NAMALWA (cell line): ENCODE results near the gene TBC1D22A.

Source experiments
- DNase-seq: peaks from one replicate; pipeline ENCODE4 v3.0.0-alpha.2; 2015; ENCODE audit warnings: low spot score

Gene TBC1D22A

DNA sequence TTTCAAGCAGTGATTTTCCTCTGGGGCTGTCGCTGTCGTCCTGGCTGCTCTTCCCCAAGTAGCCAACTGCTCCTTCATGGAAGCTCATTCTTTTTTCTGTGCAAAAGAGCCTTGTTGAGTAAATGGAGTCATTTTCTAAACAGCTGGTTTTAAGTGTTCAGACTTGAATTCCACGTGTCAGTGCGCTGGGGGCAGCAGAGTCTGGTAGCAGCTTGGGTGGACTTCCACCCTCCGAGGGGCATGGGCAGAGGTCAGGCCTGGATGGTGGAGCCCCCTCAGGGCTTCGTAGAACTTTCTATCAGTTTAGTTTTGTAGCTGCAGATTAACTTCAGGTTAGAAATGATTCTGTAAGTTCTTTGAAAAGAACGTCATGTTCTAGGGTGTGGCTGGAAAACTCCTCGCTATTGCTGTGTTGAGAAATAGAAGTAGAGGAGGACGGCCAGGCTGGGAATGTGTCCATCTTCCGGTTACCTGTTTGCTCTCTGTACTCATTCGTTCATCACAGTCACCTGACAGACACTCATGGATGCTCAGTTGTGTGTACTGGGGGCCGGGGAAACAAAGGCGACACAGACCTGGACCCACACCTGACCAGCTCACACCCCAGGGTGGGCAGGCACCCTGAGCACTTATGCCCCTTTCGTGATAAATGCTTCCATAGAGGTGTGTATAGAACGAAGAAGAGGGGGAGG is 270.7 kb downstream of the TBC1D22A start:
- DNase-seq = no peak

- DNase-seq = no peak
Observed at GRCh38 chr22:47033648-47034000, 271.2 kb downstream of the TBC1D22A start.

DNA sequence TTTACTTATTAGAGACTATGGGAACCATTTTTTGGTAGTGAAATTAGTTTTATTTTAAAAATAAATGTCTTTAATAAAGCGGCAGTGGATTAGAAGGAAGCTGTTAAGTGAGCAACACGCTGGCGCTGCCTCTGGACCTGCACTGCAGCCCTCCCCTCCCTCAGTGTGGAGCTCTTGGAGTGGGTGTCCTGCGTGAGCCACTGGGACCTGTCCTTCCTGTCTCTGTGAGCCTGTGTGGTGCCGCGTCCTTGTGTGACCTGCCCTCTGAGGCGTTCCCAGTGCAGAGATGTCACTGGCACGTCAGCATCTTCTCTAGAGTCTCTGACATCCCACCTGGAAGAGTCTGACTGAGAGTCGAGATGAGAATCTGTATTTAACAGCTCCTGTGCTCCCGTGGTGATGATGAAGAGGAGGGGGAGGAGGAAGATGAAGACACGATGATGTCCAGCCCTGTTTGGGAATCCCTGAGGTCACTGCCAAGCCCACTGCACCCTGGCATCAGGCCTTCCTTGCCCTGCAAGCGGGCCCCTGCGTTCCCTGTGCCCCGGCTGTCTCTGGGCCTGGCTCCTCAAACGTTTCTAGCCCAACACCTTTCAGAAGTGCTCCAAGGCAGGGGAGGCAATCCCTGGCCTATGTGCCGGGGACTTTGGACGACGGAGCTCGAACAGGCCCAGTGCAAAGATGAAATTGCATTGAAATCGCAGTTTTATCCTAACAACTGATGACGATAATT is 271.8 kb downstream of the TBC1D22A start:
- DNase-seq = no peak

GRCh38 chr22:47034905-47035419 is 272.5 kb downstream of the TBC1D22A start:
- no peak for DNase-seq

DNA sequence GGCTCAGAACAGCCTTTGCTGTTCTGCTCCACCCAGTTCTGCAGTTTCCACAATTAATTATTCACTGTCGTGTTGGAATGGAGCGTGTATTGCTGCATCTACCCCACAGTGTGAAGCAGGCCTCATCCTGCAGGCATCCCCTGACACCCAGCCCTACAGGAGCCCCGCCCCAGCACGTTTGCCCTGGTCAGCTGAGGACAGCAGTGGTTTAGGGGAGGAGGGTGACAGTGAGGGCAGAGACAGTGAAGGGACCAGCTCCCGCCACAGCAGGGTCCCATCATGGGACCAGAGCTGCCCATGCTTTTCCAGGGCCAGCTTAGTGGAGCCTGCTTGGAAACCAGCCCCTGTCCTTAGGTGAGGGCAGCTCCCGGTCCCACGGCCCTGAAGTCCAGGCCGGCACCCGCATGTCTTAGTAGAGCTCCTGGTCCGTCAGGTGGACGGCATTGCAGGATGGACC is 273.0 kb downstream of the TBC1D22A start:
- DNase-seq = no peak

DNA sequence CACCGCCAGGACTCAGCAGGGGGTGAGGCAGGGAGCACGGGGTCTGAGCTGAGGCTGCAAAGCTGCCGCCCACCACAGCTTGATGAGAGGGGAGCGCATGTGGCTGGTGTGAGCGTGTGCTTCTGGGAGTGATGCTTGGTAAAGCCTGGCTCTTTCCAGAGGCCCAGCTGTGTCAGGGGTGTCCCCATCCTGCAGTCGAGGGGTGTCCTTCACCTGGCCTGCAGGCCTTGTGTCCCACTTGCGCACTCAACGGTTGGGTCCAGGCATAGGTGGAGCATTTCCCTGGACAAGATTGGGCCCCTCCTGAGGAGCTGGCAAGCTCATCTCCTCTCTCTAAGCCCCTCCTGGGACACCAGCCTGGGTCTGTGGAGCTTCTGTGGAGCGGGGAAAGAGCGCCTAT is 273.9 kb downstream of the TBC1D22A start:
- DNase-seq = no peak

DNA sequence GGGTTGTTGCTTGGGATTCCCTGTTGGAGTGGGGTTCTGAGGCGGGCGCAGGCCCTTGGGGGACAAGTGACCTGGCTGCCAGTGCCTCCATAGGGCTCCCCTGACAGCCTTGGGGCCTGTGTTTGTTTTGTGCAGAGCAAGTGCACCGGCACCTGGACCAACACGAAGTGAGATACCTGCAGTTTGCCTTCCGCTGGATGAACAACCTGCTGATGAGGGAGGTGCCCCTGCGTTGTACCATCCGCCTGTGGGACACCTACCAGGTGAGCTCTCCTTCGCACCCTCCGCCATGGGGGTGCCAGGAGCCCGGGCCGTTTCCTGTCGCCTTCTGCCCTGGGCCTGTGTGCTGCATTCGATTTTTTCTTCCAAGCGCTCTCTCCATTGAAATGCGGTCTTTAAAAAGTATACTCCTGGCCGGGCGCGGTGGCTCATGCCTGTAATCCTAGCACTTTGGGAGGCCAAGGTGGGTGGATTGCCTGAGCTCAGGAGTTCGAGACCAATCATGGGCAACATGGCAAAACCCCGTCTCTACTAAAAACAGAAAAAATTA is 274.6 kb downstream of the TBC1D22A start:
- no peak for DNase-seq

GRCh38 chr22:47038206-47038835 is 275.9 kb downstream of the TBC1D22A start:
- no peak for DNase-seq

GRCh38 chr22:47039356-47039755 is 276.9 kb downstream of the TBC1D22A start:
- DNase-seq = no peak

DNA sequence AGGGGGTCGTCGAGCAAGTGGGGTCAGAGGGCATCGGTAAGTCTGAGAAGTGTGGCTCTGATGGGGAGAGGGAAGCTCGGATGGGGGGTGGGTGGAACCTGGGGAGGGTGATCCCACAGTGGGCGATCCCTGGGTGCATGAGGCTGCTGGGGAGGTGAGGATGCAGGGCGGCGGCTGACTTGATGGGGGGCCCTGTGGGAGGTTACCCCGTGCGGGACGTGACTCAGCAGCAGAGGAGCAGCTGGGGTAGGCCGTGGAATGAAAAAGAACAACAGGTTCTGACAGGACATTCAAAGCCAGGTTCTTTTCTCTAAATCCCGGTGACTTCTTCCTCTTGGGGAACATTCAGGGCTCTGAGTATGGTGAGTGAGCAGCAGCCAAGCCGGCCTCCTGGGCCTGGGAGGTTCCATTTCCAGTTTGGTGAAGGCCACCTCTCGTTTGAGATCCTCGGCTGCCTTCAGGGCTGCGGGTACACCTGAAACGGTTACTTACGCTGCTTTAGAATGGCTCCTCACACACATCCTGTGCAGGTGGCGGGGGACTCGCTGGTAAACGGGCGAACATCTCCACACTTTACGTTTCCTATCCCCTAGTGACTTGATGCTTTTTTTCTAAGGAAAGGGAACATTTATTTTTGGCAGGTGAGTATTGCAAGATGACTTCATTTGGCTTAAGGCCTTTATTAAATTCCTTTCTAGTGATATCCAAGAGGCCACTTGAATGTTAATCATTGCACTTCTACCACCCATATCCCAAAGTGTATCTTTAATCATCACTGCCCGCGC is 278.2 kb downstream of the TBC1D22A start:
- DNase-seq = no peak

- DNase-seq = no peak
Observed at GRCh38 chr22:47041271-47042115, 279.0 kb downstream of the TBC1D22A start.

DNA sequence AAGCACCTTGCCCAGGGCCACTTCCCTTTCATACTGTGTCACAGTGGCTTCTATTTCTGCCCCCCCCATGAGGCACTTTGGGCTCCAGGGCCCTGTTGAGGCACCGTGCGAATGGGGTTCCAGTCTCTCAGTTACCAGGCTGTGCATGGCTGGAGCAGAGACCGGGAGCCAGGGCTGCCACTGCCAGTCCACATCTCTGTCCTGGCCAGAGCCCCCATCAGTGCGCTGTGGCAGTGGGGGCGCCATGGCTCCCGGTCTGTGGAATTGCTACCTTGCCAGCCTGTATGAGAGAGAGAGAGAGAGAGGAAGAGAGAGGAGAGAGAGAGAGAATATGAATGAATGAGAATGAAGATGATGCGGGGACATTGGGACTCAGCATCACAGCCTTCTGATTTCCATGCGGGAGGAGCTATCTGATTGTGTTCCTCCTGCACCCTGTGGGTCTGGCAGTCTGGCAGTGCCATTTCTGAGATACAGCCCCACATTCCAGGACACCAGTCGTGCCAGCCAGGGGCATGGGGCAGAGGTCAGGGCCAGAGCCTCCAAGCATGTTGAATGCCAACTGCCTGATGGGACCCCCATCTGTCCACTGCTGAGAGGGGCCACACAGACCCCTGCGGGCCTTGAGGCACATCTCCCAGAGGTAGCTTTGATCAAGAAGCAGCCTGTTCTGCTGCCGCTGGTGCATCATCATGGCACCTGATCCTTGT is 279.8 kb downstream of the TBC1D22A start:
- no peak for DNase-seq

- DNase-seq = no peak
Observed at GRCh38 chr22:47042861-47043496, 280.5 kb downstream of the TBC1D22A start.

DNA sequence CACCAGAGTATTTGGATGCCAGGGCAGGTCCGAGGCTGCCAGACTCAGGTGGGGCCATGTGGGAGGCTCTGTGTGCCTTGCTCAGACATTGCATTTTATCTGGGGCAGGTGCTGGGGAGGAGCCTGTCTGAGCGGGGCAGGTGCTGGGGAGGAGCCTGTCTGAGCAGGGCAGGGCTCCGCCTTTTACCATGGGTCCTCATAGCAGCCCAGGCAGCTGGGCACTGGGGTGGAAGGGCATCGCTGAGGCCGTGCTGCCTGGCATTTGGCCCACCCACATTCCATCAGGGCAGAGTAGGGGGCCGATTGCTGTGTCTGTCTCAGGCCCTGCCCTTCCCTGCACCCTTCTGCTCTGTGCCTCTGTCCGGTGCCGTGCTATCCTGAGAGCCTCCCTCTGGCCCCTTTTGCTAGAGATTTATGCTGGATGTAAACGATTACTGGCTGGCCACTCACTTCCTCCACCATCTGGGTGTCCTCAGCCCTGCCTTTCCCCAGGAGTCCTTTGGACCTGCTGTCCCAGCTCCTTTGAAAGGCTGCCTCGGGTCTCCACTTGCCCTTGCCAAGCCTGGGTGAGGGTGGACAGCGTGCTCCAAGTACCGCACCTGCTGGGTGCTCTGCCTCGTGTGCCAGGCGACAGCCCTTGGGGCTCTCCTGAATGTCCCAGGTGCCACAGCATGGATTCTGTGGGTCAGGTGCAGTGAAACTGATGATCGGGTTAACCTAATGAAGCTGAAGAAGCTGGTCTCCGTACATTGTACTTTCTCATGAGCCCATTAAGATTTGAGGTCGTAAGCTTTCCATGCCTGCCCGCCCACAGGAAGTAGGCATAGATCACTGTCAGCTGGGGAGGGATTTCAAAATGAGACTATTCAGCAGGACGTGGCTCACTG is 281.6 kb downstream of the TBC1D22A start:
- DNase-seq = peak; percentile 22

DNA sequence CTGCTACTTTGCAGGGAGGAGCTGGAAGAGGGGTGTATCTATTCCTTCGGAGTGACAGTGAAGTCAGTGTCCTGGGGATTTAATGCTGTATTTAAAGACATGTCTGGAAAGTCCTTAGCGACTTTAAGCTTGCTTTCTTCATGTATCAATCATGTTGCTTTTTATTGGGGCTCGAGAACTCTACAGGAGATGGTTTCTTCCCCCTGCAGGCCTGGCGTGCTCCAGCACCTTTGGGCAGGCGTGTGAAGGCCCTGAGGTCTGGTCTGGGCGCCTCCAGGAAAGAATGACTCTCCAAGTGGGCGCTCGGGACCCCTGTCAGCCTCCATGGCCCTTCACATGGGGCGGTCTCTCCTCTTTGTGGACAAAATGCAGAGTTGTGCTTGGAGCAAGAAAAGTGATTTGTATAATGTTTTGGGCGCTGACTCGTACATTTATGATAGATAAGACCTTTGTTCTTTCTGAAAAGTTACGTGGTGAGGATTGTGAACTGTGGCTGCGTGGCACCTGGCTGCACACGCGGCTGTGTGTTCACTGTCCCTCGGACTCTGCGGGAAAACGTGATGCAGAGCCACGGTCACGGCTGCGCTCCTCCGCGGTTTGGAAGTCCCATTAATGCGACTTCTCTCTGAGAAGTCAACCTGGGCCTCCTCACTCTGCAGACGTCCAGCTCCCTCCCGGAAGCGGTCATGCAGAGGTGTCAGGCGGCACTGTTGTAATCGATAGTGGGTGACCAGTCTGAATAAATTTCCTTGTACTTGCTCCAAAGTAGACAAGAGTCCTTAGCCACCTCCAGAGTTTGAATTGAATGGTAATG is 282.5 kb downstream of the TBC1D22A start:
- no peak for DNase-seq

GRCh38 chr22:47045691-47046410 is 283.4 kb downstream of the TBC1D22A start:
- DNase-seq = no peak

DNA sequence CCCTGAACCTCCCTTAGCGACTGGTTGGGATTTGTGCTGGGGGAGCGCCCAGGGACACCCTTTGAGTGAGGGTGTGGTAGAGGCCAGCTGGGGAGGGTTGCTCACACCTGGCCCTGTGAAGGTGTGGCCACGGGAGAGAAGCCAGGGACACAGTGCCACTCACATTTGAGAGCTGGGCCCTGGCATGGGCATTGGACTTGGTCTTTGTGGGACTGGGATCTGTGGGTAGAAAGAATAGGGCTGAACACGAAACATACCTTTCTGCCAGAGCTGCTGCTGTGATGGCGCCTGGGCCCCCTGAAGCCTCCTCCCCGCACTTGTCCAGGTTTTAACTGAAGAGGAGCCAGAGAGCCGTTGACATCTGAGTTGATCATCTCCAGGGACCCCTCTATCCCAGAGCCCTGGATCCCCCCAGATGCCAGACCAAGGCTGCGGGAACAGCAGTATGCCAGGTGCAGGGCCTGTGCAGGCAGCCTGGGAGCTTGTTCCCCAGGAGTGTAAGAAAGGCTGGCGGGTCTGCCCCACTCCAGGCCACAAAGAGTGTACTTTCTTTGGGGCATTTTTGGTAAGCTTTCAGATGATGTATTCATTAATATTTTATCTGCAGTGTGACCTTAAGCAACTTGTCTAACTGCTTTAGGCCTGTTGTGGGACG is 284.1 kb downstream of the TBC1D22A start:
- DNase-seq = no peak
